ENCODE data around the gene FADS1. TPM values are rescaled to one million over a fixed set of nuclear protein-coding genes. Genes with fewer than 3 reads are reported as not detected.

FADS1 gene
- polyA plus RNA-seq, 1 donor (not counting 4 experiments of a cell fraction or from before 2014, with no cell fraction given), result 34.0 TPM

- Histone ChIP-seq H3K9me3 (ENCODE audit: control insufficient read depth, low read depth, low read length) (no peaks in the 10 kb centered on the region), H3K4me1 (ENCODE audit: control insufficient read depth, extremely low read depth, insufficient read depth, low read length) (no peaks in the 10 kb centered on the region), H4K20me1 (ENCODE audit: control insufficient read depth, extremely low read depth, insufficient read depth, low read length) (peaks cover 5% of the 10 kb centered on the region), H3K4me2 (ENCODE audit: control insufficient read depth, extremely low read depth, insufficient read depth, low read depth, low read length) (no peak overlapping the region), H3K4me3 (ENCODE audit: control insufficient read depth in 2 of 3, extremely low read depth in 1 of 3, insufficient read depth in 2 of 3, low read depth in 1 of 3, low read length in 3 of 3) (no peak overlapping the region), H3K9ac (ENCODE audit: control insufficient read depth, extremely low read depth, insufficient read depth, low read length) (no peak overlapping the region), H3K27me3 (ENCODE audit: control insufficient read depth, extremely low read depth, insufficient read depth, low read length) (peaks cover 21% of the 10 kb centered on the region), H2AFZ (ENCODE audit: control insufficient read depth, low read length) (no peak overlapping the region), H3K9me1 (ENCODE audit: control insufficient read depth, extremely low read depth, insufficient read depth, low read length) (no peaks in the 10 kb centered on the region), H3K79me2 (ENCODE audit: control insufficient read depth, insufficient read depth, low read length) (no peaks in the 10 kb centered on the region), H3K27ac (ENCODE audit: control insufficient read depth, insufficient read depth, low read length) (no peak overlapping the region), H3K36me3 (ENCODE audit: control insufficient read depth in 2 of 2, extremely low read depth in 1 of 2, insufficient read depth in 2 of 2, low read length in 2 of 2) (no peaks in the 10 kb centered on the region)
- FAIRE-seq, result no peak
- dilution Hi-C loops (cut with MboI; ENCODE audit: extremely low pct_ligation_motif_present, low sequenced_read_pairs), result no loop called here
- TF ChIP-seq CTCF (optimal IDR thresholded peaks at IDR 0.05 in 1 of 3, IDR thresholded peaks at IDR 0.05 in 1 of 3, conservative IDR thresholded peaks at IDR 0.05 in 1 of 3; ENCODE audit: extremely low read depth in 1 of 3, insufficient read depth in 2 of 3, low read length in 3 of 3) (no peak), EZH2 (IDR thresholded peaks at IDR 0.05; ENCODE audit: low read length) (no peak)
- DNase-seq (ENCODE audit: low read depth, low spot score), result no peak
Observed at GRCh38 chr11:61757213-61757862, 59.5 kb downstream of the FADS1 start.

GRCh38 chr11:61756452-61757212 lies 60.2 kb downstream of the FADS1 start:
- FAIRE-seq, result no peak
- Histone ChIP-seq H3K27me3 (ENCODE audit: control insufficient read depth, extremely low read depth, insufficient read depth, low read length) (peaks cover 22% of the 10 kb centered on the region), H3K27ac (ENCODE audit: control insufficient read depth, insufficient read depth, low read length) (no peak overlapping the region), H3K9ac (ENCODE audit: control insufficient read depth, extremely low read depth, insufficient read depth, low read length) (no peak overlapping the region), H3K4me1 (ENCODE audit: control insufficient read depth, extremely low read depth, insufficient read depth, low read length) (peaks cover 2% of the 10 kb centered on the region), H4K20me1 (ENCODE audit: control insufficient read depth, extremely low read depth, insufficient read depth, low read length) (peaks cover 5% of the 10 kb centered on the region), H3K4me2 (ENCODE audit: control insufficient read depth, extremely low read depth, insufficient read depth, low read depth, low read length) (no peak overlapping the region), H3K4me3 (ENCODE audit: control insufficient read depth in 2 of 3, extremely low read depth in 1 of 3, insufficient read depth in 2 of 3, low read depth in 1 of 3, low read length in 3 of 3) (no peak overlapping the region), H3K79me2 (ENCODE audit: control insufficient read depth, insufficient read depth, low read length) (no peaks in the 10 kb centered on the region), H3K9me3 (ENCODE audit: control insufficient read depth, low read depth, low read length) (no peaks in the 10 kb centered on the region), H2AFZ (ENCODE audit: control insufficient read depth, low read length) (no peak overlapping the region), H3K9me1 (ENCODE audit: control insufficient read depth, extremely low read depth, insufficient read depth, low read length) (no peaks in the 10 kb centered on the region), H3K36me3 (ENCODE audit: control insufficient read depth in 2 of 2, extremely low read depth in 1 of 2, insufficient read depth in 2 of 2, low read length in 2 of 2) (no peaks in the 10 kb centered on the region)
- dilution Hi-C loops (cut with MboI; ENCODE audit: extremely low pct_ligation_motif_present, low sequenced_read_pairs), result no loop called here
- no peak for DNase-seq (ENCODE audit: low read depth, low spot score)
- TF ChIP-seq CTCF (optimal IDR thresholded peaks at IDR 0.05 in 1 of 3, IDR thresholded peaks at IDR 0.05 in 1 of 3, conservative IDR thresholded peaks at IDR 0.05 in 1 of 3; ENCODE audit: extremely low read depth in 1 of 3, insufficient read depth in 2 of 3, low read length in 3 of 3) (no peak), EZH2 (IDR thresholded peaks at IDR 0.05; ENCODE audit: low read length) (no peak)

All from keratinocyte (primary cell).